Measurements from ENCODE around the gene BAAT.
"Not testable (repeated sequence)": the region's sequence is repeated elsewhere in the genome, so short reads cannot be mapped to it uniquely, and the experiment has no call there.

BAAT gene

DNA sequence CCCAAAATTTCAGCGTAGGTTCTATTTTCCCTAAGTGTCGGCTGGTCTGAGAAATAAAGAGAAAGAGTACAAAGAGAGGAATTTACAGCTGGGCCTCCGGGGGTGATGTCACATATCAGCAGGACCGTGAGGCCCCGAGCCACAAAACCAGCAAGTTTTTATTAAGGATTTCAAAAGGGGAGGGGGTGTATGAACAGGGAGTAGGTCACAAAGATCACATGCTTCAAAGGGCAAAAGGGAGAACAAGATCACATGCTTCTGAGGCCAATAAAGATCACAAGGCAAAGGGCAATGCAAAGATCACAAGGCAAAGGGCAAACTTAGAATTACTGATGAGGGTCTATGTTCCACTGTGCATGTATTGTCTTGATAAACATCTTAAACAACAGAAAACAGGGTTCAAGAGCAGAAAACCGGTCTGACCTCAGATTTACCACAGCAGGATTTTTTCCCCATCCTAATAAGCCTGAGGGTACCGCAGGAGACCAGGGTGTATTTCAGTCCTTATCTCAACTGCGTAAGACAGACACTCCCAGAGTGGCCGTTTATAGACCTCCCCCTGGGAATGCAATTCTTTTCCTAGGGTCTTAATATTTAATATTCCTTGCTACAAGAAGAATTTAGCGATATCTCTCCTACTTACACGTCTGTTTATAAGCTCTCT, at the start of gene BAAT:
Gene BAAT, minus strand, starts transcription at position 134 of the 664 bp plus-strand sequence. CDS start 13,602 bp downstream, outside the sequence.
- DNase-seq (ENCODE audit: low spot score), result not testable (repeated sequence)

- no peak for DNase-seq (ENCODE audit: low spot score)
Measured at GRCh38 chr9:101433229-101433628, 48.4 kb upstream of the BAAT start.

DNA sequence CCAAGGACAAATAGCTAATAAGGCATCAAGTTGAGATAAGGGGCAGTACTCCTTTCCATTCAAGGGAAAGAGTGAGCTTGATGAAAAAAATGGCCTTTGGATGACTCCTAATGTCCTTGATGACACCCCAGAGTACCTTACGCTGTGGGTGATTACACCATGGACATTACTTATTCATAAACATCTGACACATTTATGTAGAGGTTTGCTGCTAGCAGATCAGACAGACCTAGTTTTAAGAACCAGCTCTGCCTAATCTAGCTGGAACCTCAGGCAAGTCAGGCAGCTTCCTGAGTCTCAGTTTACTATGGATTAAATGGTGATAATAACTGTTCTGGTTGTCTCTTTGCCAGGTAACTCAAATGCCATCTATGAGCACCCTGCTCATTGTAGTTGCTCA, 47.9 kb upstream of the BAAT start:
- DNase-seq (ENCODE audit: low spot score), result no peak

DNA sequence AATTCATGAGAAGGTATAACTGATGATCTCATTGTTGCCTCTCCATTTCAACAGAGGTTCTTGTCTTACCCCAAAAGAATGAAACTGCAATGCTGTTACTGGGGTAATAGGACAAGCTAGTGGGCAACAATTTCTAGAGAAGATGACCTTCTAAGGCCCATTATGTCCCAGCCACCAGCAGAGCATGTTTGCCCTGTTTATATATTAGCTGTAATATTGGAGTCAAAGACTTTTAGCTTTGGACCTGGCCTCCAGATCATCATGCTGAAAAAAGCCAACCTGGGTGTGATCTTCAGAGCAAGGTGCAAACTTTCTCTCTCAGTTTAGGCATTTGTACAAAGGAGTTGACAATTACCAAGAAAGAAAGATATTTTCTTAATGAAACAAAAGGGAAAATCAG, 47.4 kb upstream of the BAAT start:
- DNase-seq (ENCODE audit: low spot score), result no peak

- DNase-seq (ENCODE audit: low spot score), result no peak
Measured at GRCh38 chr9:101429736-101430135, 44.9 kb upstream of the BAAT start.

GRCh38 chr9:101428909-101429308, 44.1 kb upstream of the BAAT start:
- DNase-seq (ENCODE audit: low spot score), result no peak

DNA sequence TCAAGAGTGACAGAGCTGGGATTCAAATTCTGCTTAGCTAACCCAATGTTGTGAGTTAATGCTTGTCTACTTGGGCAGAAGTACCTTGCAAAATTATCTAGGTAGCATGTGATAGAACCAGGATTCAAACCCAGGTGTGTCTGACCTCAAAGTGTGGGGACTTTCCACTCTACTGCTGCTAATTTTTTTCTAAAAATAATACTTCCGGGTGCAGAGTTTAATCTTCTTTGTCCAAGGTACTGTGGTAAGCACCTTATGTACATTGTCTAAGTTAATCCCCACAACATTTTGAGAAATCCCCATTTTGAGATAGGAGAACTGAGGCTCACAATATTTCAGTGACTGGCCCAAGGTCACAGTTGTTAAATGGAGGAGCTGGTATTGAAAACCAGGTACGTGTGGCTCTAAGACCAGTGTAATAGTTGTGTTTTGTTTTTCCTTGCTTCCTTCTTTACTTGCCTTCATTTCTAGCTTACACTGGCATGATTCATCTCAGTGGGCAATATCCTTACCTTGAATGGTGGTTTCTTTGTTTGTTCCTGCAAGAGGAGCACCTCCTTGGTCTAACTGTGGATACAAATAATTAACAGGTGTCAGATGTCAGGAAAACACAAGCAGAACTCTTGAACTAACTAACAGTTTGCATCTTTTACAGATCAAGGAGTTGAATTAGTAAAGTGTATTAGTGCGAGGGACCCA, 43.3 kb upstream of the BAAT start:
- no peak for DNase-seq (ENCODE audit: low spot score)

DNA sequence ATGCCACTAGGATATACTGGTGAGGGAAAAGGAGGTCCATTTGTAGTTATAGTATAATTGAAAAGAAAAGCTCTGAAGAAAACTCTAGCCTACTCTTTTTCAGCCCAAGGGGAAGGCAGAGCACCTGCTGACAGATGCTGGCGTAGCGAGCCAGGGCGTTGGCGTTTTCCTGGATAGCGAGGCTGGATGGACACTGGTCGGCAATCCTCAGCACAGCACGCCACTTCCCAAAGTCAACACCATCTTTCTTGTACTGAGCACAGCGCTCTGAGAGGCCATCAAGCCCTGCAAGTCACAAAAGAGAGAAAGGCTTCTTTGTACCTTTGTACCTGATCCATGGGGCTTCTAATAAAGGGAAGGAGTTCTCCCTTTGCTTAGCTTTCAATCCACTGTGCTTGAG, 42.6 kb upstream of the BAAT start:
- no peak for DNase-seq (ENCODE audit: low spot score)

- no peak for DNase-seq (ENCODE audit: low spot score)
Measured at GRCh38 chr9:101421653-101422065, 36.9 kb upstream of the BAAT start.

GRCh38 chr9:101419863-101420262, 35.1 kb upstream of the BAAT start:
- DNase-seq (ENCODE audit: low spot score), result no peak

- DNase-seq (ENCODE audit: low spot score), result no peak
Measured at GRCh38 chr9:101418518-101419430, 34.0 kb upstream of the BAAT start.

DNA sequence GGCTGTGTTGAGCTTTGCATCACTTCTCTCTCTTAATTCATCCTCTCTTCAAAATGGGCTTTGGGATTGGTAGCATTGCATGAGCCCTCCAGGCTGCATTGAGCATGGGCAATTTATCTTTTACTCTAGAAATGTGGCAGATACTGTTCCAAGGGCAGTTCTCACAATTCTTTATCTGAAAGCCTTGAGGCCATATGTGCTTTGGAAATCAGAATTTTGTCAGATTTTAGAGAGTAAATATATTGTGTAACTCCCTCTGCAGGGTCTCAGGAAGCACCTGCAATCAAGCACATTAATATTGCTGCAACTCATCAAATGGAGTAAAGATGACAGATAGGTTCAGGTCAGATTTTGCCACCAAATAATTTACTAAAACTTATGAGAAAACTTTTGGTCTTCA, 33.2 kb upstream of the BAAT start:
- DNase-seq (ENCODE audit: low spot score), result no peak

GRCh38 chr9:101417389-101417788, 32.6 kb upstream of the BAAT start:
- no peak for DNase-seq (ENCODE audit: low spot score)

GRCh38 chr9:101415578-101415977, 30.8 kb upstream of the BAAT start:
- DNase-seq (ENCODE audit: low spot score), result no peak

DNA sequence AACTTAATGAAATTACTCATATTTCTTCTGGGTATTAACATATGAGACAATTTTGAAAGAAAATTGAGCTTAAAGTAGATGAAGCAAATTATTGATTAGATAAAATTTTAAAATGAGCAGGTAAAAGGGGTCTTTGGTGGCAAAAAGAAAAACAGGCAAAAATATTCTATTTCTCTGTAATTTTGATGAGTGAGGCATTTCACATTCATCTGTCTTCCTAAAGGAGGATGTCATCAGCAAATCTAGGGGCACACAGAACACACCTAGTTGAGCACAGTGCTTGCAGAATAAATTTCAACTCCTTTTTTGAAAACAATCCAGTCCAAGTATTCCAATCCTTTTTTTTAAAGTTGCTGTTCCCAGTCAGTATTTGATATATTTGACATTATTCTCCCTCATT, 30.0 kb upstream of the BAAT start:
- no peak for DNase-seq (ENCODE audit: low spot score)

GRCh38 chr9:101409079-101409477, 24.3 kb upstream of the BAAT start:
- no peak for DNase-seq (ENCODE audit: low spot score)

DNA sequence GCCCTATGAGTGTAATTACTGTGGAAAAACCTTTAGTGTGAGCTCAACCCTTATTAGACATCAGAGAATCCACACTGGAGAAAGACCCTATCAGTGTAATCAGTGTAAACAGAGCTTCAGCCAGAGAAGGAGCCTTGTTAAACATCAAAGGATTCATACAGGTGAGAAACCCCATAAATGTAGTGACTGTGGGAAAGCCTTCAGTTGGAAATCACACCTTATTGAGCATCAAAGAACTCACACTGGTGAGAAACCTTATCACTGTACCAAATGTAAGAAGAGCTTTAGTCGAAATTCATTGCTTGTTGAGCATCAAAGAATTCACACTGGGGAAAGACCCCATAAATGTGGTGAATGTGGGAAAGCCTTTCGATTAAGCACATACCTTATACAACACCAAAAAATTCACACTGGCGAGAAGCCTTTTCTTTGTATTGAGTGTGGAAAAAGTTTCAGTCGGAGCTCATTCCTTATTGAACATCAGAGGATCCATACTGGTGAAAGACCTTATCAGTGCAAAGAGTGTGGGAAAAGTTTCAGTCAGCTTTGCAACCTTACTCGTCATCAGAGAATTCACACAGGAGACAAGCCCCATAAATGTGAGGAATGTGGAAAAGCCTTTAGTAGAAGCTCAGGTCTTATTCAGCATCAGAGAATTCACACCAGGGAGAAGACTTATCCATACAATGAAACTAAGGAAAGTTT, 23.7 kb upstream of the BAAT start:
- no peak for DNase-seq (ENCODE audit: low spot score)

- no peak for DNase-seq (ENCODE audit: low spot score)
Measured at GRCh38 chr9:101403516-101404285, 18.9 kb upstream of the BAAT start.

- no peak for DNase-seq (ENCODE audit: low spot score)
Measured at GRCh38 chr9:101400120-101400519, 15.3 kb upstream of the BAAT start.

GRCh38 chr9:101399643-101399970, 14.8 kb upstream of the BAAT start:
- DNase-seq (ENCODE audit: low spot score), result no peak

DNA sequence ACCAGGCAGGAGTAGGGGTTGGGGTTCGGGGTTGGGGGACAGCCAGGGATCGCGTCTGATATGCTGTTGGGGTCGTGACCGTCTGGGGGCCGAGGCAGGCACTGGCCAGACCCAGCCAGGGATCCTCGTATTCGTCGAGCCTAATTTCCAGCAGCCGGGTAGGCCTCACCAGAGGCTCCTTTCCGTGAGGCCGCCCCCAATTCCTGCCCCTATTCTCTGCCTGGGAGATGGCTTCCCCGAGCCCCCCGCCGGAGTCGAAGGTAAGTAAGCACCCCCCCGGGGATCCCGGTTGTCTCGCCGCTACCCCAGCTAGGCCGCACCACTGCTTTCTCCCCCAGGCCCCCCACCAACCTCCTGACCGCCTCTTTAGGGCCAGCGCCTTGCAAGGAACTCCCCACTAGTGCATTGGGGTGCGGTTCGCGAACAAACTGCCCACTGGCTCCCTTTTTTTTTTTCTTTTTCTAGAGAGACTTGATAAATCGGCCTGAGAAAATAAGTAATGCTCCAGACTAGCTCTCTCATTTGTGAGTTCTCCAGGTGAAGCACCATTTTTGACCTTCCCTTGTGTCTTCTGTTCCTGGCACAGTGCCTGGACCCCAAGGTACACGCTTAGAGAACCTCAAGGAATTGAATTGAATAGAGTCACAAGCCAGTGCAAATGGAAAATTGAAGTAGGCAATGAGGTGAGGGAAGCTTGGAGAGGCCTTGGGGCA, 14.3 kb upstream of the BAAT start:
- peak; percentile 17 for DNase-seq (ENCODE audit: low spot score)

Data from hematopoietic multipotent progenitor cell treated with erythropoietin and hydrocortisone succinate and interleukin-3 and kit ligand, for 15 days (in vitro differentiated cells).